ENCODE measurements around the gene MEF2B. TPM values are rescaled to one million over a fixed set of nuclear protein-coding genes. Genes with fewer than 3 reads are reported as not detected.

Gene MEF2B
- total and polyA plus RNA-seq, 2 experiments from 2014 or later, result 7.4 to 8.3 TPM

GRCh38 chr19:19134687-19135158, 35.3 kb downstream of the MEF2B start (continued):
- no peak for TF ChIP-seq EZH2 (IDR thresholded peaks at IDR 0.05; ENCODE audit: low read depth, unreplicated experiment)
- TF ChIP-seq, protein P1, sequence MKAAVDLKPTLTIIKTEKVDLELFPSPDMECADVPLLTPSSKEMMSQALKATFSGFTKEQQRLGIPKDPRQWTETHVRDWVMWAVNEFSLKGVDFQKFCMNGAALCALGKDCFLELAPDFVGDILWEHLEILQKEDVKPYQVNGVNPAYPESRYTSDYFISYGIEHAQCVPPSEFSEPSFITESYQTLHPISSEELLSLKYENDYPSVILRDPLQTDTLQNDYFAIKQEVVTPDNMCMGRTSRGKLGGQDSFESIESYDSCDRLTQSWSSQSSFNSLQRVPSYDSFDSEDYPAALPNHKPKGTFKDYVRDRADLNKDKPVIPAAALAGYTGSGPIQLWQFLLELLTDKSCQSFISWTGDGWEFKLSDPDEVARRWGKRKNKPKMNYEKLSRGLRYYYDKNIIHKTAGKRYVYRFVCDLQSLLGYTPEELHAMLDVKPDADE (IDR thresholded peaks at IDR 0.05), result no peak

DNA sequence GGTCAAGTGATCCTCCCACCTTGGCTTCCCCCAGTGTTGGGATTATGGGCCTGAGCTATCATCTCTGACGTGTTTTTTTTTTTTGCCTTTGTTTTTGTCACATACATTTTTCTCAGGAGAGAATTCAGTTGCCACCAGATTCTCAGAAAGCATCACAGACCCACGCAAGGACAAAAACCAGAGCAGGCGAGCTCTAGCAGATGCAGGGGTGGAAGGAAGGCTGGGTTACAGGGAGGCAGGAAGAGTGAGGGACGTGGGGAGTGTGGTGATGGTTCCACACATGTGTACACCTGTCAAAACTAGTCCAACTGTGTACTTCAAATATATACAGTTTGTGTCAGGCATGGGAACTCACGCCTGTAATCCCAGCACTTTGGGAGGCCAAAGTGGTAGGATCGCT, 36.1 kb downstream of the MEF2B start:
- peaks cover 15% of the 10 kb centered on the region for H4K20me1 ChIP-seq (replicated peaks; ENCODE audit: insufficient read depth)
- H2AFZ ChIP-seq, result no peak overlapping the region
- H3K79me2 ChIP-seq (replicated peaks; ENCODE audit: insufficient read depth), result peaks cover 3% of the 10 kb centered on the region; the same call in 1 of the 2 replicates
- H3F3A ChIP-seq (replicated peaks; ENCODE audit: low read depth), result peaks cover 8% of the 10 kb centered on the region; the same call in 1 of the 2 replicates
- Mint-ChIP-seq H3K27ac (no peak overlapping the region), H3K4me3 (no peak overlapping the region), H3K9me3 (peaks cover 24% of the 10 kb centered on the region), H3K36me3 (ENCODE audit: low read depth) (peaks cover 45% of the 10 kb centered on the region), H3K27me3 (ENCODE audit: insufficient read depth, low read depth, poor library complexity) (peaks cover 28% of the 10 kb centered on the region), H3K4me1 (peaks cover 9% of the 10 kb centered on the region)
- peaks cover 5% of the 10 kb centered on the region; the same call in 1 of the 2 replicates for H3K4me1 ChIP-seq (ENCODE audit: insufficient read depth)
- H3K27ac ChIP-seq (ENCODE audit: low read depth), result no peak overlapping the region
- no peaks in the 10 kb centered on the region for H3K9me2 ChIP-seq (ENCODE audit: insufficient read depth)
- no peak for ATAC-seq
- H3K4me3 ChIP-seq, result no peak overlapping the region
- no peaks in the 10 kb centered on the region for H3K36me3 ChIP-seq (ENCODE audit: insufficient read depth)
- H3K4me2 ChIP-seq, result no peak overlapping the region
- DNase-seq (ENCODE audit: low spot score), result no peak
- H3K27me3 ChIP-seq (ENCODE audit: insufficient read depth), result no peaks in the 10 kb centered on the region
- TF ChIP-seq JUNB (IDR thresholded peaks at IDR 0.05; ENCODE audit: unreplicated experiment) (no peak), ZNF331 (CRISPR knock-in tag; IDR thresholded peaks at IDR 0.05; ENCODE audit: low read depth) (no peak), POLR2AphosphoS5 (IDR thresholded peaks at IDR 0.05; ENCODE audit: low read depth) (no peak), STAT1 (IDR thresholded peaks at IDR 0.05; ENCODE audit: unreplicated experiment) (no peak), CTCF (conservative IDR thresholded peaks at IDR 0.05; ENCODE audit: low read depth in 2 of 2) (no peak), NANOG (IDR thresholded peaks at IDR 0.05; ENCODE audit: borderline replicate concordance) (no peak), CREB1 (CRISPR knock-in tag; IDR thresholded peaks at IDR 0.05; ENCODE audit: low read depth) (no peak), ZNF114 (CRISPR knock-in tag; IDR thresholded peaks at IDR 0.05) (no peak)
- TF ChIP-seq, protein P2, sequence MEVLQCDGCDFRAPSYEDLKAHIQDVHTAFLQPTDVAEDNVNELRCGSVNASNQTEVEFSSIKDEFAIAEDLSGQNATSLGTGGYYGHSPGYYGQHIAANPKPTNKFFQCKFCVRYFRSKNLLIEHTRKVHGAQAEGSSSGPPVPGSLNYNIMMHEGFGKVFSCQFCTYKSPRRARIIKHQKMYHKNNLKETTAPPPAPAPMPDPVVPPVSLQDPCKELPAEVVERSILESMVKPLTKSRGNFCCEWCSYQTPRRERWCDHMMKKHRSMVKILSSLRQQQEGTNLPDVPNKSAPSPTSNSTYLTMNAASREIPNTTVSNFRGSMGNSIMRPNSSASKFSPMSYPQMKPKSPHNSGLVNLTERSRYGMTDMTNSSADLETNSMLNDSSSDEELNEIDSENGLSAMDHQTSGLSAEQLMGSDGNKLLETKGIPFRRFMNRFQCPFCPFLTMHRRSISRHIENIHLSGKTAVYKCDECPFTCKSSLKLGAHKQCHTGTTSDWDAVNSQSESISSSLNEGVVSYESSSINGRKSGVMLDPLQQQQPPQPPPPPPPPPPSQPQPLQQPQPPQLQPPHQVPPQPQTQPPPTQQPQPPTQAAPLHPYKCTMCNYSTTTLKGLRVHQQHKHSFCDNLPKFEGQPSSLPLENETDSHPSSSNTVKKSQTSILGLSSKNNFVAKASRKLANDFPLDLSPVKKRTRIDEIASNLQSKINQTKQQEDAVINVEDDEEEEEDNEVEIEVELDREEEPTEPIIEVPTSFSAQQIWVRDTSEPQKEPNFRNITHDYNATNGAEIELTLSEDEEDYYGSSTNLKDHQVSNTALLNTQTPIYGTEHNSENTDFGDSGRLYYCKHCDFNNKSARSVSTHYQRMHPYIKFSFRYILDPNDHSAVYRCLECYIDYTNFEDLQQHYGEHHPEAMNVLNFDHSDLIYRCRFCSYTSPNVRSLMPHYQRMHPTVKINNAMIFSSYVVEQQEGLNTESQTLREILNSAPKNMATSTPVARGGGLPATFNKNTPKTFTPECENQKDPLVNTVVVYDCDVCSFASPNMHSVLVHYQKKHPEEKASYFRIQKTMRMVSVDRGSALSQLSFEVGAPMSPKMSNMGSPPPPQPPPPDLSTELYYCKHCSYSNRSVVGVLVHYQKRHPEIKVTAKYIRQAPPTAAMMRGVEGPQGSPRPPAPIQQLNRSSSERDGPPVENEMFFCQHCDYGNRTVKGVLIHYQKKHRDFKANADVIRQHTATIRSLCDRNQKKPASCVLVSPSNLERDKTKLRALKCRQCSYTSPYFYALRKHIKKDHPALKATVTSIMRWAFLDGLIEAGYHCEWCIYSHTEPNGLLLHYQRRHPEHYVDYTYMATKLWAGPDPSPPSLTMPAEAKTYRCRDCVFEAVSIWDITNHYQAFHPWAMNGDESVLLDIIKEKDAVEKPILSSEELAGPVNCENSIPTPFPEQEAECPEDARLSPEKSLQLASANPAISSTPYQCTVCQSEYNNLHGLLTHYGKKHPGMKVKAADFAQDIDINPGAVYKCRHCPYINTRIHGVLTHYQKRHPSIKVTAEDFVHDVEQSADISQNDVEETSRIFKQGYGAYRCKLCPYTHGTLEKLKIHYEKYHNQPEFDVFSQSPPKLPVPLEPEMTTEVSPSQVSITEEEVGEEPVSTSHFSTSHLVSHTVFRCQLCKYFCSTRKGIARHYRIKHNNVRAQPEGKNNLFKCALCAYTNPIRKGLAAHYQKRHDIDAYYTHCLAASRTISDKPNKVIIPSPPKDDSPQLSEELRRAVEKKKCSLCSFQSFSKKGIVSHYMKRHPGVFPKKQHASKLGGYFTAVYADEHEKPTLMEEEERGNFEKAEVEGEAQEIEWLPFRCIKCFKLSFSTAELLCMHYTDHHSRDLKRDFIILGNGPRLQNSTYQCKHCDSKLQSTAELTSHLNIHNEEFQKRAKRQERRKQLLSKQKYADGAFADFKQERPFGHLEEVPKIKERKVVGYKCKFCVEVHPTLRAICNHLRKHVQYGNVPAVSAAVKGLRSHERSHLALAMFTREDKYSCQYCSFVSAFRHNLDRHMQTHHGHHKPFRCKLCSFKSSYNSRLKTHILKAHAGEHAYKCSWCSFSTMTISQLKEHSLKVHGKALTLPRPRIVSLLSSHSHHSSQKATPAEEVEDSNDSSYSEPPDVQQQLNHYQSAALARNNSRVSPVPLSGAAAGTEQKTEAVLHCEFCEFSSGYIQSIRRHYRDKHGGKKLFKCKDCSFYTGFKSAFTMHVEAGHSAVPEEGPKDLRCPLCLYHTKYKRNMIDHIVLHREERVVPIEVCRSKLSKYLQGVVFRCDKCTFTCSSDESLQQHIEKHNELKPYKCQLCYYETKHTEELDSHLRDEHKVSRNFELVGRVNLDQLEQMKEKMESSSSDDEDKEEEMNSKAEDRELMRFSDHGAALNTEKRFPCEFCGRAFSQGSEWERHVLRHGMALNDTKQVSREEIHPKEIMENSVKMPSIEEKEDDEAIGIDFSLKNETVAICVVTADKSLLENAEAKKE (CRISPR knock-in tag; IDR thresholded peaks at IDR 0.05), result no peak
- TF ChIP-seq, protein P1 (IDR thresholded peaks at IDR 0.05), result no peak
- TF ChIP-seq, protein P3, sequence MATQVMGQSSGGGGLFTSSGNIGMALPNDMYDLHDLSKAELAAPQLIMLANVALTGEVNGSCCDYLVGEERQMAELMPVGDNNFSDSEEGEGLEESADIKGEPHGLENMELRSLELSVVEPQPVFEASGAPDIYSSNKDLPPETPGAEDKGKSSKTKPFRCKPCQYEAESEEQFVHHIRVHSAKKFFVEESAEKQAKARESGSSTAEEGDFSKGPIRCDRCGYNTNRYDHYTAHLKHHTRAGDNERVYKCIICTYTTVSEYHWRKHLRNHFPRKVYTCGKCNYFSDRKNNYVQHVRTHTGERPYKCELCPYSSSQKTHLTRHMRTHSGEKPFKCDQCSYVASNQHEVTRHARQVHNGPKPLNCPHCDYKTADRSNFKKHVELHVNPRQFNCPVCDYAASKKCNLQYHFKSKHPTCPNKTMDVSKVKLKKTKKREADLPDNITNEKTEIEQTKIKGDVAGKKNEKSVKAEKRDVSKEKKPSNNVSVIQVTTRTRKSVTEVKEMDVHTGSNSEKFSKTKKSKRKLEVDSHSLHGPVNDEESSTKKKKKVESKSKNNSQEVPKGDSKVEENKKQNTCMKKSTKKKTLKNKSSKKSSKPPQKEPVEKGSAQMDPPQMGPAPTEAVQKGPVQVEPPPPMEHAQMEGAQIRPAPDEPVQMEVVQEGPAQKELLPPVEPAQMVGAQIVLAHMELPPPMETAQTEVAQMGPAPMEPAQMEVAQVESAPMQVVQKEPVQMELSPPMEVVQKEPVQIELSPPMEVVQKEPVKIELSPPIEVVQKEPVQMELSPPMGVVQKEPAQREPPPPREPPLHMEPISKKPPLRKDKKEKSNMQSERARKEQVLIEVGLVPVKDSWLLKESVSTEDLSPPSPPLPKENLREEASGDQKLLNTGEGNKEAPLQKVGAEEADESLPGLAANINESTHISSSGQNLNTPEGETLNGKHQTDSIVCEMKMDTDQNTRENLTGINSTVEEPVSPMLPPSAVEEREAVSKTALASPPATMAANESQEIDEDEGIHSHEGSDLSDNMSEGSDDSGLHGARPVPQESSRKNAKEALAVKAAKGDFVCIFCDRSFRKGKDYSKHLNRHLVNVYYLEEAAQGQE (IDR thresholded peaks at IDR 0.05; ENCODE audit: unreplicated experiment), result no peak
